GM18502 (cell line): ENCODE results near the gene AREL1.
"Not testable (repeated sequence)": the region's sequence is repeated elsewhere in the genome, so short reads cannot be mapped to it uniquely, and the experiment has no call there.

Experiments
- ATAC-seq: cut with Tn5 transposase; IDR thresholded peaks from one replicate; pipeline ENCODE4 v1.9.1; 2021; ENCODE audit warnings: mild to moderate bottlenecking; ENCODE audit not compliant: unreplicated experiment, poor library complexity

The AREL1 gene

GRCh38 chr14:74712499-74713394 is at the start of gene AREL1, which contains the start of gene FCF1:
Gene AREL1, minus strand, starts transcription at chr14:74713080. Its CDS starts 27,465 bp downstream, at chr14:74685615.
Gene FCF1, plus strand, starts transcription at chr14:74713144. Its CDS starts 54 bp downstream, at chr14:74713198.
- peak; percentile 94 for ATAC-seq

GRCh38 chr14:74758505-74758904 is 45.6 kb upstream of the AREL1 start:
- ATAC-seq = not testable (repeated sequence)

- ATAC-seq = no peak
Observed at GRCh38 chr14:74756326-74756725, 43.4 kb upstream of the AREL1 start.

- no peak for ATAC-seq
Observed at GRCh38 chr14:74754899-74755298, 42.0 kb upstream of the AREL1 start.

DNA sequence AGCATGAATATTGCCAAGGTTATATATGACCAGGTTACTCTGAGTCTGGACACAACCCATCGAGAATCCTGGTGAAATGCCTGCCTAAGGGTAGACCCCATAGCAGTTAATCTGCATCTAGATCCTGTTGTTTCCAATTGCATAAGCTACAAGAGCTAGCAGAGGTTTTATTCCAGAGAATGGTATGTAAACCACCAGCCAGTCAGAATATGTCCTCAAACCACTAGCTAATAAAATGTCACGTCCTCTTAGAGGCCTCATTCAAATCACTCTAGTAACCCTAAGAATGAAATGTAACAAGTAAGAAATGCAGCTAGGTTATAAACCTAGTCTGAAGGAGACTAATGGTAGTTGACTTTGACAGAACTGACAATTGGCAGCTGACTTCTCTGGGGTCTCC is 41.3 kb upstream of the AREL1 start:
- ATAC-seq = no peak

DNA sequence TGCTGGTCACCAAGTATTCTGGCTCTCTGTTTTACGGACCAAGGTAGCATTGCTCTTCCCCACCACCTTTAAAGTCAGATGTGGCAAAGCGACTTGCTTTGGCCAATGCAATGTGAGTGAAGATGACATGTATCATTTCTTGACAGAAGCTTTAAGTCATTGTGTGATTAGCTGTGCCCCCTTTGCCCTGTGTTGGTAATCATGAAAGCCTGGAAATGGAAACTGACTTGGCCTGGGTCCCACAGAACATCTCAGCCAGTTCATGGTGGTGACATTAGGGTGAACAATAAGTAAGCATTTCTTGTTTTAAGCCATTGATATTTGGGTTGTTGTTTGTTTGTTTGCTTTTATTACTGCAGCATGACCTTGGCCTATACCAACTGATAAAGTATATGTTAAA is 34.4 kb upstream of the AREL1 start:
- no peak for ATAC-seq

DNA sequence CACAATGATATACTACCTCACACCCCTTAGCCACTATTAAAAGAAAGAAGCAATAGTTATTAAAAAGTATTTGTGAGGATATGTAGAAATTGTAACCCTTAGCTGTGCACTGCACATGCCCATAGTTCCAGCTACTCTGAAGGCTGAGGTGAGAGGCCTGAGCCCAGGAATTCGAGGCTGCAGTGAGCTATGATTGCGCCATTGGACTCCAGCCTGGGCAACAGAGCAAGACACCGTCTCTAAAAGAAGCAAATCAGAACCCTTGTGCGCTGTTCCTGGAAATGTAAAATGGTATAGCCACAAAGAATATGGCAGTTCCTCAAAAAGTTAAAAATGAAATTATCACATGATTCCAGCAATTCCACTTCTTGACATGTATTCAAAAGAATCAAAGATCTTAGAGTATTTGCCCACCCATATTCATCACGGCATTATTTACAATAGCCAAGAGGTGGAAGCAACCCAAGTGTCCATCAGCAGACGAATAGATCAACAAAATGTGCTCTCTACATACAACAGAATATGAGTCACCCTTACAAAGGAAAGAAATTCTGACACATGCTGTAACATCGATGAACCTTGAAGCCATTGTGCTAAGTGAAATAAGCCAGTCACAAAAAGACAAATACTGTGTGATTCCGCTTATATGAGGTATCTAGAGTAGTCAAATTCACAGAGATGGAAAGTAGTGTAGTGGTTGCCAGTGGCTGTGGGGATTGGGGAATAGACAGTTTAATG is 26.6 kb upstream of the AREL1 start:
- ATAC-seq = no peak

- no peak for ATAC-seq
Observed at GRCh38 chr14:74737753-74738325, 25.0 kb upstream of the AREL1 start.

- no peak for ATAC-seq
Observed at GRCh38 chr14:74735125-74735524, 22.2 kb upstream of the AREL1 start.

GRCh38 chr14:74733221-74733620 is 20.3 kb upstream of the AREL1 start:
- no peak for ATAC-seq

- no peak for ATAC-seq
Observed at GRCh38 chr14:74732387-74732786, 19.5 kb upstream of the AREL1 start.

DNA sequence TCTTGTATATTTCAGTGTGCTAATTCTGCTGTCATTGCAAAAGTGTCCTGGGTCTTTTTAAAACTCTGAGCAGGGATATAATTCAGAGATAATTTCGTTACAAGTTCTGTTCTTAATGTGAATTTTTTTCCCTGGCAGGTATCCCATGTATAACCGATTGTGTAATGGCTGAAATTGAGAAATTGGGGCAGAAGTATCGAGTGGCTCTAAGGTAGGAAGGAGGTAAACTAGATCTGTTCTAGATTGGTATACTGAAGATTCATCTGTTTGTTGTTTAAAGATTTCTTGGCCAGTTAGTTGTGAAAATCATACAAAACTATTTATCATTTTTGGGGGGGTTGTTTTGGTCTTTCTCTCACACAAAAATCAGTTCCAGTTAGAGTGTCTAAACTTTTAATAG is 10.3 kb upstream of the AREL1 start:
- ATAC-seq = no peak

DNA sequence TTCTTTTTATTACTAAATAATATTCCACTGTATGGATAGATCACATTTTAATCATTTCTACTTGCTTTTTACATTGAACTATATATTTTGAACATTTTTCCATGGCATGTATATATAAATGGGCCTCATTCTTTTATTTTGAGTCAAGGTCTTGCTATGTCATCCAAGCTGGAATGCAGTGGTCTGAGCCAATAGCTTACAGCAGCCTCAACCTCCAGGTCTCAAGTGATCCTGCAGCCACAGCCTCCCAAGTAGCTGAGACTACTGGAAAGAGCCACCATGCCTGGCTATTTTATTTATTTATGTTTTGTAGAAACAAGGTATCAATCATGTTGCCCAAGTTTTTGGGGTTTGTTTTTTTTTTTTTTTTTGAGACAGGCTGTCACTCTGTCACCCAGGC is 7.6 kb upstream of the AREL1 start:
- ATAC-seq = no peak

DNA sequence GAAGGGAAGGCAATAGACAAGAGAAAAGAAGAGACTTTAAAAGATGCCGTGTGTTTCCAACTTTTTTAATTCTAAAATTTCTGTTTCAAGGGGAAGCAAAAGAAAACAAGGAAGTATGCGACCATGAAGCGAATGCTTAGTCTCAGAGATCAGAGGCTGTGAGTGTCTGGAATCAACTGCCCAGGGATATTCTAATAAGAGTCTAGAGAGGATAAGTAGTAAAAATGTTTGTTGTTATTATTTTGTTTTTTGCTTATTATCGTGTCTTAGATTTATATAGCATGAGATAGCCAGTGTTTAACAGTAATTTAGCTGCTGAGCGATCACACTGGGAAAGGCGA is 485 bp upstream of the AREL1 start:
- no peak for ATAC-seq

DNA sequence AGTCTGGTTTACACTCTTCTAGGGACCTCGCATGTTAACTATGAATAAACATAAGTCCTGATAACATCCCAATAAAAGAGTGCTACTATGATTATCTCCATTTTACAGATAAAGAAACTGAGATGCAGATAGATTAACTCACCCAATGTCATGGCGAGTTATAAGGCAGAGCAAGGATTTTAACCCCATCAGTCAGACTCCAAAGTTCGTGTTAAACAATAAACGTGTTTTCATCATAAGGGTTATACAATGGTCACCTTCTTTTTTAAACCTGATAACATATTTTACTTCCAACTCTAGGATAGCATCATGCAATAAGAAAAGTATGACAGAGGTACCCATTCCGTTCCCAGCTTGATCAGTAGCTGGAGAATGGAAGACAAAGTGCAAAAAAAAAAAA is 1.2 kb downstream of the AREL1 start:
- no peak for ATAC-seq

- no peak for ATAC-seq
Observed at GRCh38 chr14:74710480-74710879, 2.4 kb downstream of the AREL1 start.

DNA sequence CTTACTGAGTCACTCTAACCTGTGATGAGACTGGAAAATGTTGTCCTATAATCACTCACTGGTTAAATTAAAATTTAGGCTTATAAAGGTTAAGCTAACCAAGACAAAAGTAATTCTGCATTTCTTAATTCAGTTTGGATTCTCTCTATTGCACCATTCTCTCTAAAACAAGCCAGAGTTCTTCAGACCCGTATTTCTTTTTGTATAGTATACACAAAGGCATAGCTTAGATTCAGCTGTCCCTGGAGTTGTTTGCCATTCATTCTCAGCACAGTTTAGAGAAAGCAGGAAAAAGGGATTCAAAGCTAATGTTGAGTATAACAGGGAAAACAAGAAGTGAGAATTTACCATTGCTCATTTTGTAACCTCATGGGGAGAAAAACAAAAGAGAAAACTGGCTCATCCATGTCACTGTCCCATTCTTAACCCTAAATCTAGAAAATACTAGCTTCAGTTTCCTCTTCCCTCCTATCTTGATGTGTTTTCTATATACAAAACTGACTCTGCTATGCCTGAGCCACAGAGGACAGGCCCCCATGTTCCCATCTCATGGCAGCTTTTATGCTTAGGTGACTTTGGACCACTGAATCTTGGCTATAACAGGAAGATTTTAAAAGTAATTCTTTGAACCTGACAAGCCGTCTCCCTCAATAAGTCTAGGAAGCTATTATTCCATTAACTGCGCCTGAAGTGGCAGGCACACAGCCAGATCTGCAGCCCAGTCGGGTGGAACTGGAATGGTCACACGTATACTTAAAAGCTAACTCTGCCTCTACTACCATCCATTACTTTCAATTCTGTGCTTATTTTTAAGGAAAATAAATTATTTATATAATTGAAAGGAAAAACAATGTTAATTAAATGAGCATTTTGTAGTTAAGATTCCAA is 7.0 kb downstream of the AREL1 start:
- no peak for ATAC-seq

GRCh38 chr14:74704656-74705055 is 8.2 kb downstream of the AREL1 start:
- ATAC-seq = no peak

DNA sequence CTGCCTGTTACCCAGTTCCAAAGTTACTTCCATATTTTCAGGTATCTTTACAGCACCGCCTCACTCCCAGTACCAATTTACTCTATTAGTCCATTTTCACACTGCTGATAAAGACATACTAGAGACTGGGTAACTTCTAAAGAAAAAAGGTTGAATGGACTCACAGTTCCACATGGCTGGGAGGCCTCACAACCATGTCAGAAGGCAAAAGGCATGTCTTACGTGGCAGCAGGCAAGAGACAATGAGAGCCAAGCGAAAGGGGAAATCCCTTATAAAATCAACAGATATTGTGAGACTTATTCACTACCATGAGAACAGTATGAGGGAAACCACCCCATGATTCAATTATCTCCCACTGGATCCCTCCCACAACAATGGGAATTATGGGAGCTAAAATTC is 9.8 kb downstream of the AREL1 start:
- no peak for ATAC-seq

DNA sequence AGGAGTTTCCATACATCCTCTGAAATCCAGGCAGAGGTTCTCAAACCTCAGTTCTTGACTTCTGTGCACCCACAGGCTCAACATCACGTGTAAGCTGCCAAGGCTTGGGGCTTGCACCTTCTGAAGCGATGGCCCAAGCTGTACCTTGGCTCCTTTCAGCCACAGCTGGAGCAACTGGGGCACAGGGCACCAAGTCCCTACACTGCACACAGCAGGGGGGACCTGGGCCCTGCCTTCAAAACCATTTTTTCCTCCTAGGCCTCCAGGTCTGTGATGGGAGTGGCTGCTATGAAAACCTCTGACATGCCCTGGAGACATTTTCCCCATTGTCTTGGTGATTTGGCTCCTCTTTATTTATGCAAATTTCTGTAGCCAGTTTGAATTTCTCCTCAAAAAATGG is 10.6 kb downstream of the AREL1 start:
- no peak for ATAC-seq
